ENCODE results near the gene WFDC13. TPM values are rescaled to one million over a fixed set of nuclear protein-coding genes. Genes with fewer than 3 reads are reported as not detected.

Gene WFDC13
- total and polyA plus RNA-seq, 4 experiments from 2014 or later = not detected

Small RNA genes within 50 kb of the gene (microRNA-seq; reads per million reads assigned to microRNA genes)
- gene MIR3617 (ENCODE audit: borderline microRNAs expressed, borderline number of aligned reads, borderline replicate concordance) = not detected

Other genes with a start within 250 kb of the WFDC13 start
- 1 to 10 TPM in 1 of 2 experiments, under 1 TPM in 1; 0.73 to 1.6 TPM for gene WFDC2, start 232.3 kb upstream of the WFDC13 start, total RNA-seq
- not detected for gene WFDC2, start 232.3 kb upstream of the WFDC13 start, polyA plus RNA-seq
- gene SPINT3, start 186.4 kb upstream of the WFDC13 start, total RNA-seq = not detected
- not detected for gene SPINT3, start 186.4 kb upstream of the WFDC13 start, polyA plus RNA-seq
- not detected for gene WFDC6, start 162.6 kb upstream of the WFDC13 start, total RNA-seq
- gene WFDC6, start 162.6 kb upstream of the WFDC13 start, polyA plus RNA-seq = not detected
- not detected for gene EPPIN, start 154.6 kb upstream of the WFDC13 start, total RNA-seq
- not detected for gene EPPIN, start 154.6 kb upstream of the WFDC13 start, polyA plus RNA-seq
- gene WFDC8, start 122.8 kb upstream of the WFDC13 start, total RNA-seq = not detected
- gene WFDC8, start 122.8 kb upstream of the WFDC13 start, polyA plus RNA-seq = not detected
- not detected for gene WFDC10A, start 72.3 kb upstream of the WFDC13 start, total RNA-seq
- not detected for gene WFDC10A, start 72.3 kb upstream of the WFDC13 start, polyA plus RNA-seq
- not detected for gene WFDC9, start 70.8 kb upstream of the WFDC13 start, total RNA-seq
- gene WFDC9, start 70.8 kb upstream of the WFDC13 start, polyA plus RNA-seq = not detected
- not detected for gene WFDC11, start 31.8 kb upstream of the WFDC13 start, total RNA-seq
- not detected for gene WFDC11, start 31.8 kb upstream of the WFDC13 start, polyA plus RNA-seq
- not detected for gene WFDC10B, start 3.0 kb downstream of the WFDC13 start, total RNA-seq
- gene WFDC10B, start 3.0 kb downstream of the WFDC13 start, polyA plus RNA-seq = not detected
- gene SPINT4, start 20.3 kb downstream of the WFDC13 start, total RNA-seq = not detected
- gene SPINT4, start 20.3 kb downstream of the WFDC13 start, polyA plus RNA-seq = not detected
- gene WFDC3, start 89.8 kb downstream of the WFDC13 start, total RNA-seq = not detected
- gene WFDC3, start 89.8 kb downstream of the WFDC13 start, polyA plus RNA-seq = not detected
- 10 to 100 TPM; 18.6 TPM for gene DNTTIP1, start 89.9 kb downstream of the WFDC13 start, total RNA-seq
- 10 to 100 TPM; 37.3 to 49.9 TPM for gene DNTTIP1, start 89.9 kb downstream of the WFDC13 start, polyA plus RNA-seq
- gene UBE2C, start 110.6 kb downstream of the WFDC13 start, total RNA-seq = under 1 TPM; 0.55 to 0.61 TPM
- under 1 TPM in 1 of 2 donors, not detected in 1; 0.36 TPM for gene UBE2C, start 110.6 kb downstream of the WFDC13 start, polyA plus RNA-seq
- gene TNNC2, start 125.3 kb downstream of the WFDC13 start, total RNA-seq = not detected
- gene TNNC2, start 125.3 kb downstream of the WFDC13 start, polyA plus RNA-seq = under 1 TPM; 0.61 to 0.67 TPM
- 1 to 10 TPM; 2.6 to 3.5 TPM for gene SNX21, start 131.8 kb downstream of the WFDC13 start, total RNA-seq
- gene SNX21, start 131.8 kb downstream of the WFDC13 start, polyA plus RNA-seq = 1 to 10 TPM in 1 of 2 donors, under 1 TPM in 1; 0.20 to 1.8 TPM
- 10 to 100 TPM; 30.6 to 33.4 TPM for gene ACOT8, start 155.4 kb downstream of the WFDC13 start, total RNA-seq
- 10 to 100 TPM; 38.0 to 54.3 TPM for gene ACOT8, start 155.4 kb downstream of the WFDC13 start, polyA plus RNA-seq
- 1 to 10 TPM; 6.7 to 7.1 TPM for gene ZSWIM3, start 155.6 kb downstream of the WFDC13 start, total RNA-seq
- 1 to 10 TPM in 1 of 2 donors, under 1 TPM in 1; 0.77 to 2.5 TPM for gene ZSWIM3, start 155.6 kb downstream of the WFDC13 start, polyA plus RNA-seq
- 10 to 100 TPM; 18.2 to 18.5 TPM for gene ZSWIM1, start 179.2 kb downstream of the WFDC13 start, total RNA-seq
- gene ZSWIM1, start 179.2 kb downstream of the WFDC13 start, polyA plus RNA-seq = 1 to 10 TPM in 1 of 2 donors, under 1 TPM in 1; 0.86 to 8.5 TPM
- 1 to 10 TPM; 2.8 to 4.7 TPM for gene SPATA25, start 185.6 kb downstream of the WFDC13 start, total RNA-seq
- under 1 TPM in 1 of 2 donors, not detected in 1; 0.38 TPM for gene SPATA25, start 185.6 kb downstream of the WFDC13 start, polyA plus RNA-seq
- gene NEURL2, start 189.2 kb downstream of the WFDC13 start, total RNA-seq = 1 to 10 TPM; 5.5 to 5.6 TPM
- gene NEURL2, start 189.2 kb downstream of the WFDC13 start, polyA plus RNA-seq = under 1 TPM; 0.29 to 0.75 TPM
- 100 to 1,000 TPM; 102 to 103 TPM for gene CTSA, start 189.3 kb downstream of the WFDC13 start, total RNA-seq
- gene CTSA, start 189.3 kb downstream of the WFDC13 start, polyA plus RNA-seq = 100 to 1,000 TPM; 143 to 165 TPM
- gene PLTP, start 210.1 kb downstream of the WFDC13 start, total RNA-seq = under 1 TPM in 1 of 2 experiments, not detected in 1; 0.19 TPM
- gene PLTP, start 210.1 kb downstream of the WFDC13 start, polyA plus RNA-seq = under 1 TPM; 0.29 to 0.69 TPM
- 10 to 100 TPM; 63.1 to 69.4 TPM for gene PCIF1, start 232.6 kb downstream of the WFDC13 start, total RNA-seq
- 10 to 100 TPM; 70.9 to 83.4 TPM for gene PCIF1, start 232.6 kb downstream of the WFDC13 start, polyA plus RNA-seq